Glutamatergic neuron (in vitro differentiated cells): Measurements from ENCODE around the gene ME3. TPM values are rescaled to one million over a fixed set of nuclear protein-coding genes. Genes with fewer than 3 reads are reported as not detected.

Experiments used
- DNase-seq: peaks from one replicate; pipeline ENCODE4 v3.0.0; 2022
- H3K27ac Mint-ChIP-seq: one replicate; pipeline ENCODE4 v1.8.0; 2020; ENCODE audit warnings: mild to moderate bottlenecking, mixed read lengths, inconsistent platforms; ENCODE audit not compliant: unreplicated experiment
- H3K27me3 Mint-ChIP-seq: one replicate; pipeline ENCODE4 v1.8.0; 2020; ENCODE audit warnings: mild to moderate bottlenecking, moderate library complexity, mixed read lengths, inconsistent platforms; ENCODE audit not compliant: unreplicated experiment
- H3K36me3 Mint-ChIP-seq: one replicate; pipeline ENCODE4 v1.8.0; 2020; ENCODE audit warnings: mild to moderate bottlenecking, mixed read lengths, inconsistent platforms; ENCODE audit not compliant: unreplicated experiment
- H3K4me1 Mint-ChIP-seq: one replicate; pipeline ENCODE4 v1.8.0; 2020; ENCODE audit warnings: mild to moderate bottlenecking, low read depth, mixed read lengths, inconsistent platforms; ENCODE audit not compliant: unreplicated experiment
- H3K4me3 Mint-ChIP-seq: one replicate; pipeline ENCODE4 v1.8.0; 2020; ENCODE audit warnings: mild to moderate bottlenecking, mixed read lengths, inconsistent platforms; ENCODE audit not compliant: unreplicated experiment
- H3K9me3 Mint-ChIP-seq: one replicate; pipeline ENCODE4 v1.8.0; 2020; ENCODE audit warnings: mild to moderate bottlenecking, moderate library complexity, mixed read lengths, inconsistent platforms; ENCODE audit not compliant: unreplicated experiment
- total RNA-seq: library from RNA; stranded (reverse); fragmentation: NEBNext Ultra II Directional; extraction: Animal tissue kit (Norgen Biotek cat#: 25700); gene quantifications from one replicate; pipeline ENCODE4 v1.2.1, GENCODE V29; 2021; ENCODE audit not compliant: unreplicated experiment
- TF ChIP-seq, protein P1 (sequence below): fragments of 200-600 bp; sonication (generic); IDR thresholded peaks from one replicate; pipeline ENCODE4 v1.5.0; 2021; ENCODE audit not compliant: partially characterized antibody, unreplicated experiment

ME3 gene
- total RNA-seq, 1 donor from 2014 or later: 12.4 TPM

DNA sequence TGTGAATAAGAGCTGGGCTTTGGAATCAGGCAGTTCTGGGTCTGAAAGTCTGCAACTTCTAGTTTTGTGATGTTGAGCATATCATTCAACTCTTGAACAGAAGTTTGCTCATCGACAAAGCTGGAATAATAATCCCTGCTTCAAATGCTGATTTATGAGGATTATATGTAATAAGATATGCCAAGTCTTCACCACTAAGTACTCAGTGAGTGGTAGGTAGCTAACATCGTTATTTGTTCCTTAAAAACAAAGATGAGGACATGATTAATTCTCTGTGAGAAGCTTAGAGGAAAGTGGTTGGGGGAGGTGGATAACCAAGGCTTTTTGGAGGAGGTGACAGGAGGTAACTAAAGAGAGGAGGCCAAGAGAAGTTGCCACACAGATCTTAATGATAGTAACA is 96.5 kb downstream of the ME3 start:
- Mint-ChIP-seq H3K27ac (no peak overlapping the region), H3K9me3 (no peaks in the 10 kb centered on the region), H3K36me3 (no peaks in the 10 kb centered on the region), H3K27me3 (no peaks in the 10 kb centered on the region), H3K4me3 (no peak overlapping the region), H3K4me1 (no peaks in the 10 kb centered on the region)
- TF ChIP-seq, protein P1, sequence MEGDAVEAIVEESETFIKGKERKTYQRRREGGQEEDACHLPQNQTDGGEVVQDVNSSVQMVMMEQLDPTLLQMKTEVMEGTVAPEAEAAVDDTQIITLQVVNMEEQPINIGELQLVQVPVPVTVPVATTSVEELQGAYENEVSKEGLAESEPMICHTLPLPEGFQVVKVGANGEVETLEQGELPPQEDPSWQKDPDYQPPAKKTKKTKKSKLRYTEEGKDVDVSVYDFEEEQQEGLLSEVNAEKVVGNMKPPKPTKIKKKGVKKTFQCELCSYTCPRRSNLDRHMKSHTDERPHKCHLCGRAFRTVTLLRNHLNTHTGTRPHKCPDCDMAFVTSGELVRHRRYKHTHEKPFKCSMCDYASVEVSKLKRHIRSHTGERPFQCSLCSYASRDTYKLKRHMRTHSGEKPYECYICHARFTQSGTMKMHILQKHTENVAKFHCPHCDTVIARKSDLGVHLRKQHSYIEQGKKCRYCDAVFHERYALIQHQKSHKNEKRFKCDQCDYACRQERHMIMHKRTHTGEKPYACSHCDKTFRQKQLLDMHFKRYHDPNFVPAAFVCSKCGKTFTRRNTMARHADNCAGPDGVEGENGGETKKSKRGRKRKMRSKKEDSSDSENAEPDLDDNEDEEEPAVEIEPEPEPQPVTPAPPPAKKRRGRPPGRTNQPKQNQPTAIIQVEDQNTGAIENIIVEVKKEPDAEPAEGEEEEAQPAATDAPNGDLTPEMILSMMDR: no peak
- DNase-seq: no peak

DNA sequence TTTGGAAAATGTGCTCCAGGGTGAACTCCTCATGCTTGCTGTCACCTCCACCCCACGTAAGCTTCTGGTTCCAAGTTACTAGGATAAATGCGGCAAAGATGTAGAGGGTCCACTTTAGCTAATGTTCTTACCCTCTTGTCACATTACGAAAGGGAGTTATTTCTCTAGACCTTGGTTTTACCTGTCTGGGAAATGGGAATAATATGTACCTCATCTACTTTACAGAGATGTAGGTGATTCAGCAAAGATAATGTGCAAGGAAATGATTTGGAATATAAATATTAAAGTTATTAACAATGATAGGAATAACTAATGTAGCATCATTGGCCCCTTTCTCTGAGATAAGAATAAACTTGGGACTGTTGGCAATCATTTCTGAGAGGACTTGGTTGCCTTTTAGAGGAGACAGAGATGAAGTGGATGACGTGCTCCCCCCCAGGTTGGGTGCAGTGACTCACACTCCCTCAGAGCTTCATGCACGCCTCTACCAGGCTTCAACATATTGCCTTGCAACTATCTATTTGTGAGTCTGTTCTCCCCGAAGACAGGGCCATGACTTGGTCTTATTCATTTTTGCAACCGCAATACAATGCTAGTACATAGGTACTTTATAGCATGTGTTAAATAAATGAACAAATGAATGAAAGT is 97.1 kb downstream of the ME3 start:
- no peaks in the 10 kb centered on the region for H3K27me3 Mint-ChIP-seq

DNA sequence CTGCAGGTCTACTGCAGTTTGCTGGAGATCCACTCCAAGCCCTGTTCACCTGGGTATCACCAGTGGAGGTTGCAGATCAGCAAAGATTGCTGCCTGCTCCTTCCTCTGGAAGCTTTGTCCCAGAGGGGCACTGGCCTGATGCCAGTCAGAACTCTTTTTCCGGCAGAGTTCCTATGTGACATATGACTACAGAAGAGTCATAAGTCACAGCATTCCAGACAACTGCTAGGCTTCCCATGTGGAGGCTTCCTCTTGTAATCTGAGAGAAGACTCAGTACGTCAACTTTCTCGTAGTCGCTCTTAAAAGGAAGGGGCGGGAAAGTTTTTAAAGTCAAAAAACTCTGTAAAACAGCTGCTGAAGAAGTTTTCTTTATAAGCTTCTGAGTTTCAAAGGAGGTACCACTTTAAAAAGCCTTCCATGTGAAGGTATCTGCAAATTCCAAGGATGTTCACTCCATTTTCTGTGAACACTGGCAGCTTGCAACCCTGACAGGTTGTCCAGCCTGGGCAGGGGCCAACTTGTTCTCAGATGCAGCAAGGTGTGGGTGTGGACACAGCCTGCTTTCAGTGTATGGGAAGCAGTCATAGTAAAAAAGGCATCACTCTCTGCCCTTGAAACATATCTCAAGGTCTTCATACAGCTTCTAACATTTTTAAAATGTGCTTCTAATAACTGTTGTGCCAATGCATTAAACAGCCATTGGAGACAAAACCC is 97.8 kb downstream of the ME3 start:
- Mint-ChIP-seq H3K9me3 (no peaks in the 10 kb centered on the region), H3K4me1 (no peaks in the 10 kb centered on the region), H3K27me3 (no peaks in the 10 kb centered on the region), H3K27ac (no peak overlapping the region), H3K36me3 (no peaks in the 10 kb centered on the region), H3K4me3 (no peak overlapping the region)
- no peak for DNase-seq
- TF ChIP-seq, protein P1: no peak

More for the DNA sequence above, 97.1 kb downstream of the ME3 start:
- no peak for DNase-seq
- TF ChIP-seq, protein P1: no peak
- H3K36me3 Mint-ChIP-seq: no peaks in the 10 kb centered on the region
- no peaks in the 10 kb centered on the region for H3K9me3 Mint-ChIP-seq
- H3K27ac Mint-ChIP-seq: no peak overlapping the region
- H3K4me3 Mint-ChIP-seq: no peak overlapping the region
- no peaks in the 10 kb centered on the region for H3K4me1 Mint-ChIP-seq

DNA sequence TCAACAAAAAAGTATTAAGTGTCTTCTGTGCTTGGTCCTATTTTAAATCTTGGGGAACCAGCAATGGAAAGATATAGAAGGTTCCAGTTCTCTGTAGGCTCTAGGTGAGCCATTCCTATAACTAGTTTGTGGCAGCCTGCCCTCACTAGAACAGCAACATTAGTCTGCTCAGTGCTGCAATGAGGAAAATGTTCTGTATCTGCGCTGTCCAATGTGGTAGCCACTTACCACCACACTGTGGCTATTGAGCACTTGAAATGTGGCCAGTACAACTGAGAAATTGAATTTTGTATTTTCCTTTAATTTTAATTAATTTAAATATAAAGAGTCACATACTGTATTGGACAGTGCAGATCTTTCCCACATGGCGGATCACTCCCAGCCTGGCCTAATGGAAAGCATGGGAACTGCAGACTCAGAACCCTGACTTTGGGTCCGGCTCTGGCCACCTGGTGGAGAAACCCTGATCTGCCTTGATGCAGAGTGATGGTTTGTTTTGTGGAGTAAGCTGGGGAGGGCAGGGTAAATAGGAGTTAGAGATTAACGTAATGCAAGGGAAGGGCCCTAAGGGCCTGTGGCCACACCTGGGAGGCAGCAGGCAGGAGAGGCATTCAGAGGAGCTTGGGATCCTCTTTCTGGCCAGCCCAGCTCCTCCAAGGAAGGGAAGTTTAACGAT is 101.0 kb downstream of the ME3 start:
- DNase-seq: peak; percentile 55
- H3K27ac Mint-ChIP-seq: no peak overlapping the region

More for the DNA sequence above, 101.0 kb downstream of the ME3 start:
- Mint-ChIP-seq H3K36me3 (no peaks in the 10 kb centered on the region), H3K4me1 (no peaks in the 10 kb centered on the region), H3K4me3 (no peak overlapping the region), H3K27me3 (no peaks in the 10 kb centered on the region), H3K9me3 (peaks cover 2% of the 10 kb centered on the region)
- TF ChIP-seq, protein P1: peak; percentile 76
